Activated gamma-delta T cell treated with Interleukin-2 at 50 U/mL for 16 hours (primary cell): ENCODE data around the gene SEPTIN10.
"Not testable (repeated sequence)": the region's sequence is repeated elsewhere in the genome, so short reads cannot be mapped to it uniquely, and the experiment has no call there.

ENCODE experiments used
- DNase-seq: peaks from one replicate; pipeline ENCODE4 v3.0.0-alpha.2; 2020

The SEPTIN10 gene

DNA sequence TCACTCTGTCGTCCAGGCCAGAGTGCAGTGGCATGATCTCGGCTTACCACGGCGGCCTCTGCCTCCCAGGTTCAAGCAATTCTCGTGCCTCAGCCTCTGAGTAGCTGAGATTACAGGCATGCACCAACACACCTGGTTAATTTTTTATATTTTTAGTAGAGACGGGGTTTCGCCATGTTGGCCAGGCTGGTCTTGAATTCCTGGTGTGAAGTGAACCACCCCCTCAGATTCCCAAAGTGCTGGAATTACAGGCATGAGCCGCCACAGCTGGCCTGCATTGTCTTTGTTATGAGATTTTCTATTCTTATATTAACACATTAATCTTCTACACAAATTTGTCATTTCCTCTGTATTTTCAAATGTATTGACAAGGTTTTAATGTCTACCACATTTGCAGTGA is 75.2 kb downstream of the SEPTIN10 start:
- DNase-seq, result no peak

- no peak for DNase-seq
Measured at GRCh38 chr2:109537565-109538222, 76.1 kb downstream of the SEPTIN10 start.

GRCh38 chr2:109536556-109536955 is 77.2 kb downstream of the SEPTIN10 start:
- not testable (repeated sequence) for DNase-seq

DNA sequence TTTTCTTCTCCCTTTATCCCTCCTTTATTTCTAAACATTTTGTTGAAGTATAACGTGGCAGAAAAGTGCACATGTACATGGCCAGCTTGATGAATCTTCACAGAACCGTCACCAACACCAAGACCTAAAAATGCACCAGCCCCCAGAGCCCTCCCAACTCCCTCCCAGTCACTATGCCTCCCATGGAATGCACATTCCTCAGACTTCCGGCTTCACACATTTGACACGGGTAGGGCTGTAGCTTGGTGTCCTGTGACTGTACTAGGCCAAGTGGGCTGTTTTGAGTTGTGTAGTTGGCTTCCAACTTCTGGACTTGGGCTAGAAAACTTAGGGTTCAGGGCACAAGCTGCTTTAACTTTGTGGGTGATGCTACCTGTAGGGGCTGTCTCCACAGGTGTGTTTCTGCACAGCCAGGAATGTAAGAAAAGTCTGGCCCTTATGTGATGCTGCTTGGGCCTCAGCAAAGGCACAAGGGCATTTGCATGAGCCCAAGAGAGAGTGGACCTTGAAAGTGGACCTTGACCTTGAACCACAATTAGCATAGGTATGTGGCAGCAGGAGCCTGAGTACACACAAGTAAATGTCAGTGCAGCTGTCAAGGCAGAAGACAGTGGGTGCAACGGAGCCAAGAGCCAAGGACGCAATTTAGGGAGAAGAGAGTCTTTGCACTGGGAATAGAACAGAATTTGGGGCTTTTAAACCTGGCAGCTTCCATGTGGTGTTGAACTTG is 78.4 kb downstream of the SEPTIN10 start:
- no peak for DNase-seq

GRCh38 chr2:109533823-109534222 is 79.9 kb downstream of the SEPTIN10 start:
- DNase-seq, result no peak

- DNase-seq, result no peak
Measured at GRCh38 chr2:109532728-109533076, 81.1 kb downstream of the SEPTIN10 start.

GRCh38 chr2:109531896-109532727 is 81.7 kb downstream of the SEPTIN10 start:
- no peak for DNase-seq

DNA sequence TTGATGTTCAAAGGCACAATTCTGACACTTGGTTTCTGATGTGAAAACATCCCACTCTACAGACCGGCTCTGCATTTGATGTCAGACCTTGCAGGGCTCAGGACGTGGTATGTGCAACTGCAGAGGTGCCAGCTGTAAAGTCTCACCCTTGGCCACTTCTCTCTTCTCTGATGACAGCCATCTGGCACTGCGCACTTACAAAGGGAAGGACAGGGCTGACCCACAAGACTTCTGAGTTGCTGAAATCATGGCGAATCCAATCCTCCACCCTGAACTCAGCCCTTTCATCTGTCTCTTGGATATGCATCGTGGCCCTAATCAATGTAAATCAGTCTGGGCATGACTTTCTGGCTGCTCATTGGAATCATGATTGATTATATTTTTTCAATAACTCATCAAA is 82.5 kb downstream of the SEPTIN10 start:
- no peak for DNase-seq

- DNase-seq, result no peak
Measured at GRCh38 chr2:109530712-109531111, 83.1 kb downstream of the SEPTIN10 start.

DNA sequence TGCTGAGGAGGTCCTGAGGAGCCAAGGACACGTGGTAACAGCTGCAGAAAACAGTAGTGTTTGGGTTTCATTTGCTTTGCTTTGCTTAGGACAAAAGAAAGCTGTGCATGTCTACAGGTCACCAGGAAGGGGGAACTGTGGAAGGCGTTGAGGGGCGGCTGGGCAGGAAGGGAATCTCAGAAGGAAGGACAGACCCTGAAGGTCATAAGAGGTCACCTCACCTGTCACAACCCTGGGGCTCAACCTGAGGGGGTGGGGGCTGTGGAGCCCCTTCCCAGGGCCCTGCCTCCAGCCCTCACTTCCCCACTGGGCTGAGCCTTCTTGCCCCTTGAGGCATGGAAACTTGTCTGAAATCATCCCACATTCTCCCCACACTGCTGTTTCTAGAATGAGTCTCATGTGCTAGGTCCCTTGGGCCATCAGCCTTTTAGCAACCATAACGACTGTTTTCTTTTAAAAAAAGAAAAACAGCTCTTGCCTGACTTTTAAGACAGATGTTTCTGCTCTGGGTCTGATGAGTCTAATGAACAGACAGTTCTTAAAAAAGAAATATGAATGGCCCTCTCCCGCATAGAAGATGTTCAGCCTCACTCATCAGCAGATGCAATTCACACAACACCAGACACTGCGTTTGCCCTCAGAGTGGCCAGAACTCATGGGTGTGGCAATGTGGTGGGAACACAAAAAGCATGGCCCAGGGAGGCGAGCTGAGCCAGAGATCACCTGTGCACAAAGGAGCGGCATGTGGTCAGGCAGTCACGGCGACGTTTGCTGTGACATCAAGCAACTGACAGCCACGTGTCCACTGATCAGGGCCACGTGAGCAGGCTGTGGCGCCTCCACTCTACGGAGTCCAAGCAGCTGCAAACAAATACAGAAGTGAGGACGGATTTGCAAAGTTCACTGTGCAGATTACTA is 84.0 kb downstream of the SEPTIN10 start:
- DNase-seq, result no peak

- no peak for DNase-seq
Measured at GRCh38 chr2:109528811-109529501, 84.8 kb downstream of the SEPTIN10 start.

GRCh38 chr2:109527846-109528705 is 85.7 kb downstream of the SEPTIN10 start:
- DNase-seq, result no peak

- no peak for DNase-seq
Measured at GRCh38 chr2:109527079-109527478, 86.7 kb downstream of the SEPTIN10 start.

- no peak for DNase-seq
Measured at GRCh38 chr2:109526442-109526970, 87.3 kb downstream of the SEPTIN10 start.

DNA sequence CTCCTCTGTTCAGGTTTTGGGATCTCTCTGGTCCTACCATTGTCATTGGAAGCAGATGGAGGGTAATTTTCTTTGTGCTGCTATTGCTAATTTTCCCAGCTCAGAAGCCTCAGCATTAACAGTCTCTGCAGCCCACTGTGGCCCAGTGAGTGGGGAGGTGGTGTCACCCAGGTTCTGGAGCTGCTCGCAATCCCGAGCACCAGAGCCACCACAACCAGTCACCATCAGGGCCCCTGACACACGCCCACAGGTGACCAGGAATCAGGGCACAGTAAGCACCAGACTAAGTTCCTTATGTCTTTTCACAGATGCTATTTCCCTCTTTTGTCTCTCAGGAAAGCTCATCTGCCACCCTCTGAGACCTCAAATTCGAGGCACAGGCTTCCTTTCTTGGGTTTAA is 87.9 kb downstream of the SEPTIN10 start:
- DNase-seq, result no peak

DNA sequence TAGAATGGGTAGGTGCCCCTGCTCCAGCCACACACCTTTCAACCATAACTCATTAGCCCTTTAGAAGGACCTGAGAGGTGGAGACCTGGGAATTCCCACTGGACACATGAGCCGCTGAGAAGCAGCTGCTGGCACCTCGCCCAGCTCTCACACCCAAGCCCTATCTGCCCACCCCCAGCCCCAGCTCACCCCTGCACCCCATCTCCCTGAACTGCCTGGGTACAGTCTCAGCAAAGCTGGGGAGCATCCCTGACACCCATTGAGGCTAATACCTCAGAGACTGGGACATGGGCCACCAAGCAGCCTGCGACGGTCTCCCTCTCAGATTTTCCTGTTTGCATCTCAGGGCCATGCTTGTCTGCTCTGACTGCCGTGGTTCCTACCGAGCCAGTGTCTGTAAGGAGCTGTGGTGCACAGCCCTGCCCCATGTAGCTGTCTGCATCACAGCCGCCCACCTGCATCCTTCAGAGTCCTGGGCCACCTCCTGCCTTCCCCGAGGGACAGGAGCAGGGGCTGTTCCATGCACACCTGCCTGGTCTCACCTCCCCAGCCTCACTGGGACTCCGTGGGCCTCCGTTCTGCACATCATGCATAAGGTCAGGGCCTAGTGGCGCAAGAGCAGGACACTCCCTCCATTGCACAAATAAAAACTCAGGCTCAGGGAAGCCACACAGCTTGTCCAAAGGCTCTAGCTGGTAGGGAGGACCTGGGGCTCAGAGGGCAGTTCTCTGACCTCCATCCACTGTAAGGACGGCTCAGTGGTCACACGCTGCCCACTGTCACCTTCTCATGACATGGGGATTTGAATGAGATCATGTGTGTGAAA is 90.0 kb downstream of the SEPTIN10 start:
- DNase-seq, result no peak

DNA sequence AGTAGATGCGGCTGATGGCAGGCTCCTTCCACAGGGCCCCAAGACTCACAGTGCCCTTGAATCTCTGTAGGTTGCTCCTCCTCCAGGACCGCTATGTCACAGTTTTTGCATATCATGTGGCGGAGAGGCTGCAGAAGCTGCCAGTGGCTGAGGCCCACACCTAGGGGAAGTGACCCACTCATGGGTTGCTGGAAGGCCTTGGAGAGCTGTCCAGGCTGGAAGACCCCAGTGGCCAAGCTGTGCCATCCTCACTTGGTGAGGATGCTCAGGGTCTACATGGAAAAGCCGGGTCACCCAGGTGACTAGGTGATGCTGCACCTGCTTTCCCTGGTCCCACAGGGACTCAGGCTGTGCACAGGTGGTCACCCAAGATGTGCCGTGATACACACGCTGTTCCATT is 90.6 kb downstream of the SEPTIN10 start:
- DNase-seq, result no peak

- no peak for DNase-seq
Measured at GRCh38 chr2:109522063-109522374, 91.7 kb downstream of the SEPTIN10 start.

DNA sequence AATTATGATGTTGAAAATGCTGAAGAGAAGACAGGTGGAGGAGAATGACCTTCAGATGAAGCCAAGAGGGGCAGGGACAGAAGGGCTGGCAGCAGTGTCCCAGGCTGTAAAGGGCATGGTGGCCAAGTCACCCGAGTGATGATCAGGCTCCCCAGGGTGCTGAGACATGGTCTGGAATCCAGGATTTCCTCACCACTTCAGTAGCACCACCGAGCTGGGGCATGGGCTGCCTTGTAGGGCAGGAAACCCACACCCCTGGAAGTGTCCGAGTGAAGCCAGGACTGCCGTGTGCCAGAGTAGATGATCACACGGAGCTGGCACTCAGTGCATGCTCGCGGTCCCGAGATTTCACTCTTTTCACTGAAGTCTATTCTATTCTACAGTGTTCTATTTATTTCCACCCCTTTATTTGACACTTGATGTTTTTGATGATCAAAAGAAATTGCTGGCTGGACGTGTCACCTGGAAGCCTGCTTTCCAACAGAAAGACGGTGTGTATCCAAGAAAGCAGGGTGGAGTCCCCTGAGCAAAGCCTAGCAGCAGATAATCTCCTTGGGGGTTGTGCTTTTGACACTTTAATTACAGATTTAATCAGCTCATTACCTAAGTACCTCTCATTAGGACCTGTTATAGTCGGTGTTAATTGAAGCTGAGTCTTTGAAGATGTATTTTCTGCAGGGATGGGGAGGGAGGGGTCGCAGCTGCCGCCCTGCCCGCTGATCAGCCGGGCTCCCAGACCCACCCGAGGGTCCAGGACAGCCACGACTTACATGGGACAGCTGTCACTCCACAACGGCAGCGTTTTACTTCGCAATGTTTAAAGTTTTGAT is 92.3 kb downstream of the SEPTIN10 start:
- DNase-seq, result no peak
